ENCODE results near the gene FAM180A. TPM values are rescaled to one million over a fixed set of nuclear protein-coding genes. Genes with fewer than 3 reads are reported as not detected.

Gene FAM180A
- total RNA-seq, 2 donors from 2014 or later = 79.1 to 133 TPM

GRCh38 chr7:135772639-135773222, 24.1 kb upstream of the FAM180A start:
- H3K9me3 ChIP-seq = no peaks in the 10 kb centered on the region
- no peak overlapping the region for H3K27ac ChIP-seq
- DNase-seq (ENCODE audit: low spot score) = no peak
- peaks cover 14 to 27% of the 10 kb centered on the region in 2 donors for H3K4me1 ChIP-seq (ENCODE audit: control insufficient read depth in 1 of 2, low read depth in 2 of 2)
- H3K4me3 ChIP-seq = no peak overlapping the region
- H3K36me3 ChIP-seq = no peaks in the 10 kb centered on the region
- no peak for ATAC-seq (ENCODE audit: insufficient number of reproducible peaks, low FRiP score, low read depth)
- H3K27me3 ChIP-seq (replicated peaks; ENCODE audit: insufficient read depth) = no peaks in the 10 kb centered on the region
- TF ChIP-seq CTCF (IDR thresholded peaks at IDR 0.05) = no peak

- Histone ChIP-seq H3K9me3 (no peaks in the 10 kb centered on the region), H3K27ac (no peak overlapping the region), H3K36me3 (no peaks in the 10 kb centered on the region), H3K4me3 (no peak overlapping the region), H3K4me1 (ENCODE audit: control insufficient read depth in 1 of 2, low read depth in 2 of 2) (peaks cover 14 to 27% of the 10 kb centered on the region in 2 donors), H3K27me3 (replicated peaks; ENCODE audit: insufficient read depth) (no peaks in the 10 kb centered on the region)
- DNase-seq (ENCODE audit: low spot score) (no peak), ATAC-seq (ENCODE audit: insufficient number of reproducible peaks, low FRiP score, low read depth) (no peak)
- no peak for TF ChIP-seq CTCF (IDR thresholded peaks at IDR 0.05)
Measured at GRCh38 chr7:135771961-135772638, 23.5 kb upstream of the FAM180A start.

GRCh38 chr7:135771051-135771450, 22.4 kb upstream of the FAM180A start:
- DNase-seq (ENCODE audit: low spot score) = no peak
- H3K27ac ChIP-seq = no peak overlapping the region
- H3K9me3 ChIP-seq = no peaks in the 10 kb centered on the region
- no peak for ATAC-seq (ENCODE audit: insufficient number of reproducible peaks, low FRiP score, low read depth)
- no peaks in the 10 kb centered on the region for H3K27me3 ChIP-seq (replicated peaks; ENCODE audit: insufficient read depth)
- H3K36me3 ChIP-seq = no peaks in the 10 kb centered on the region
- no peak overlapping the region for H3K4me3 ChIP-seq
- TF ChIP-seq CTCF (IDR thresholded peaks at IDR 0.05) = no peak
- peaks cover 14 to 27% of the 10 kb centered on the region in 2 donors for H3K4me1 ChIP-seq (ENCODE audit: control insufficient read depth in 1 of 2, low read depth in 2 of 2)

- H3K4me3 ChIP-seq = no peak overlapping the region
- DNase-seq (ENCODE audit: low spot score) = no peak
- peaks cover 14 to 27% of the 10 kb centered on the region in 2 donors for H3K4me1 ChIP-seq (ENCODE audit: control insufficient read depth in 1 of 2, low read depth in 2 of 2)
- H3K36me3 ChIP-seq = no peaks in the 10 kb centered on the region
- ATAC-seq (ENCODE audit: insufficient number of reproducible peaks, low FRiP score, low read depth) = no peak
- H3K27ac ChIP-seq = peak overlapping the region; percentile 76 to 77
- no peak for TF ChIP-seq CTCF (IDR thresholded peaks at IDR 0.05)
- H3K27me3 ChIP-seq (replicated peaks; ENCODE audit: insufficient read depth) = no peaks in the 10 kb centered on the region
- H3K9me3 ChIP-seq = no peaks in the 10 kb centered on the region
Measured at GRCh38 chr7:135770139-135770710, 21.6 kb upstream of the FAM180A start.

- Histone ChIP-seq H3K36me3 (no peaks in the 10 kb centered on the region), H3K4me1 (ENCODE audit: control insufficient read depth in 1 of 2, low read depth in 2 of 2) (peaks cover 14 to 25% of the 10 kb centered on the region in 2 donors), H3K4me3 (no peak overlapping the region), H3K27me3 (replicated peaks; ENCODE audit: insufficient read depth) (no peaks in the 10 kb centered on the region), H3K27ac (peak overlapping the region; percentile 76 to 77), H3K9me3 (no peaks in the 10 kb centered on the region)
- TF ChIP-seq CTCF (IDR thresholded peaks at IDR 0.05) = no peak
- DNase-seq (ENCODE audit: low spot score) (no peak), ATAC-seq (ENCODE audit: insufficient number of reproducible peaks, low FRiP score, low read depth) (peak; percentile 73)
Measured at GRCh38 chr7:135769005-135769802, 20.6 kb upstream of the FAM180A start.
